Activated T-cell treated with anti-CD3 and anti-CD28 coated beads for 1 hour (primary cell): ENCODE measurements around the gene USP17L20.
A peak's percentile ranks its signal among the peaks of the same experiment; 100 is the strongest.
"Not testable (repeated sequence)": the region's sequence is repeated elsewhere in the genome, so short reads cannot be mapped to it uniquely, and the experiment has no call there.

ENCODE experiments used
- DNase-seq: peaks from one replicate; pipeline ENCODE4 v3.0.0-alpha.2; 2020; ENCODE audit warnings: low read depth

USP17L20 gene

DNA sequence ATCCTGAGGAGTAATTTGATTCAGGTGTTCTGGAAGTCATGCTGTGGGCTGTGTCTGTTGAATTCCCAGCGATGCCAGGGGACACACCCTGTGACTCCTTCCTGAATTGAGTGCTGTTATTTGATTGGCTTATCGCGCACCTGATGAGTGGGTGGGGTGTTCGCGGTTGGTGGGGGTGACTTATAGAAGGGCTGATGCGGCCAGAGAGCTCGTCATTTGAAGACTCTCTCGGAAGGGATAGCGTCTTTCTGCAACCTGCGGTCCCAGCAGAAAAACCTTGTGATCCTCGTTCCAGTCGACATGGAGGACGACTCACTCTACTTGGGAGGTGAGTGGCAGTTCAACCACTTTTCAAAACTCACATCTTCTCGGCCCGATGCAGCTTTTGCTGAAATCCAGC is at the start of gene USP17L20:
Gene USP17L20 (plus strand): TSS at position 301 of the 400 bp plus-strand sequence. CDS start 0 bp downstream, at position 301.
- not testable (repeated sequence) for DNase-seq

DNA sequence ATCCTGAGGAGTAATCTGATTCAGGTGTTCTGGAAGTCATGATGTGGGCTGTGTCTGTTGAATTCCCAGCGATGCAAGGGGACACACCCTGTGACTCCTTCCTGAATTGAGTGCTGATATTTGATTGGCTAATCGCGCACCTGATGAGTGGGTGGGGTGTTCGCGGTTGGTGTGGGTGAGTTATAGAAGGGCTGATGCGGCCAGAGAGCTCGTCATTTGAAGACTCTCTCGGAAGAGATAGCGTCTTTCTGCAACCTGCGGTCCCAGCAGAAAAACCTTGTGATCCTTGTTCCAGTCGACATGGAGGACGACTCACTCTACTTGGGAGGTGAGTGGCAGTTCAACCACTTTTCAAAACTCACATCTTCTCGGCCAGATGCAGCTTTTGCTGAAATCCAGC is 47.6 kb upstream of the USP17L20 start, which contains the start of gene USP17L10:
Gene USP17L10 (plus strand): TSS at position 301 of the 400 bp plus-strand sequence. CDS start 0 bp downstream, at position 301.
- not testable (repeated sequence) for DNase-seq

DNA sequence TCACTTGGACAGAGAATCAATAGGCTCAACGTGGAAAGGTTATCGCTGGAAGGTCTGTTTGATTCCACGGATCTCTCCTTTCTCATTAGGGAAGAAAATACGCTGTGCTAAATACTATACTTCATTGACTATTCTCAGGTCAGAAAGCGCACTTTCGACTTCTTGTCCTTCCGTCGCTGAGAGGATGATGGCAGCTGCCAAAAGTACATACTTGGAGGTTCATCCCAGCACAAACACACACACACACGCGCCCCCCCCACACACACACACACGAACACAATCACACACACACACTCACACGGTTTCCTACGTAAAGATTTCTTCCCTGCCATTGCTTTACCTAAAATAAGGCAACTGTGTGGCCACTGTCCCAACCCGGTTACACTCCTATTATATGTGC is 43.2 kb upstream of the USP17L20 start:
- not testable (repeated sequence) for DNase-seq

DNA sequence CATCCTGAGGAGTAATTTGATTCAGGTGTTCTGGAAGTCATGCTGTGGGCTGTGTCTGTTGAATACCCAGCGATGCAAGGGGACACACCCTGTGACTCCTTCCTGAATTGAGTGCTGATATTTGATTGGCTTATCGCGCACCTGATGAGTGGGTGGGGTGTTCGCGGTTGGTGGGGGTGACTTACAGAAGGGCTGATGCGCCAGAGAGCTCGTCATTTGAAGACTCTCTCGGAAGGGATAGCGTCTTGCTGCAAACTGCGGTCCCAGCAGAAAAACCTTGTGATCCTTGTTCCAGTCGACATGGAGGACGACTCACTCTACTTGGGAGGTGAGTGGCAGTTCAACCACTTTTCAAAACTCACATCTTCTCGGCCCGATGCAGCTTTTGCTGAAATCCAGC is 42.8 kb upstream of the USP17L20 start, which contains the start of gene USP17L11:
Gene USP17L11 (plus strand): TSS at position 301 of the 400 bp plus-strand sequence. CDS start 0 bp downstream, at position 301.
- not testable (repeated sequence) for DNase-seq

- DNase-seq = not testable (repeated sequence)
These were observed 38.1 kb upstream of the USP17L20 start, which contains the start of gene USP17L12 for GRCh38 chr4:9219852-9220251. Gene USP17L12, plus strand, starts transcription at chr4:9220152. Its CDS starts 0 bp downstream, at chr4:9220152.

- DNase-seq = not testable (repeated sequence)
These were observed 33.3 kb upstream of the USP17L20 start, which contains the start of gene USP17L13 for GRCh38 chr4:9224596-9224995. Gene USP17L13, plus strand, starts transcription at chr4:9224896. Its CDS starts 0 bp downstream, at chr4:9224896.

GRCh38 chr4:9230249-9230648 is 27.7 kb upstream of the USP17L20 start:
- not testable (repeated sequence) for DNase-seq

- not testable (repeated sequence) for DNase-seq
These were observed 23.8 kb upstream of the USP17L20 start, which contains the start of gene USP17L15 for GRCh38 chr4:9234085-9234484. Gene USP17L15, plus strand, starts transcription at chr4:9234385. Its CDS starts 0 bp downstream, at chr4:9234385.

DNA sequence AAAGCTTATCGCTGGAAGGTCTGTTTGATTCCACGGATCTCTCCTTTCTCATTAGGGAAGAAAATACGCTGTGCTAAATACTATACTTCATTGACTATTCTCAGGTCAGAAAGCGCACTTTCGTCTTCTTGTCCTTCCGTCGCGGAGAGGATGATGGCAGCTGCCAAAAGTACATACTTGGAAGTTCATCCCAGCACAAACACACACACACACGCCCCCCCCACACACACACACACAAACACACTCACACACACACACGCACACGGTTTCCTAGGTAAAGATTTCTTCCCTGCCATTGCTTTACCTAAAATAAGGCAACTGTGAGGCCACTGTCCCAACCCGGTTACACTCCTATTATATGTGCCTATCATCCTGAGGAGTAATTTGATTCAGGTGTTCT is 19.5 kb upstream of the USP17L20 start:
- not testable (repeated sequence) for DNase-seq

DNA sequence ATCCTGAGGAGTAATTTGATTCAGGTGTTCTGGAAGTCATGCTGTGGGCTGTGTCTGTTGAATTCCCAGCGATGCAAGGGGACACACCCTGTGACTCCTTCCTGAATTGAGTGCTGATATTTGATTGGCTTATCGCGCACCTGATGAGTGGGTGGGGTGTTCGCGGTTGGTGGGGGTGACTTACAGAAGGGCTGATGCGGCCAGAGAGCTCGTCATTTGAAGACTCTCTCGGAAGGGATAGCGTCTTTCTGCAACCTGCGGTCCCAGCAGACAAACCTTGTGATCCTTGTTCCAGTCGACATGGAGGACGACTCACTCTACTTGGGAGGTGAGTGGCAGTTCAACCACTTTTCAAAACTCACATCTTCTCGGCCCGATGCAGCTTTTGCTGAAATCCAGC is 14.3 kb upstream of the USP17L20 start, which contains the start of gene USP17L17:
Gene USP17L17 (plus strand): TSS at position 301 of the 400 bp plus-strand sequence. CDS start 0 bp downstream, at position 301.
- not testable (repeated sequence) for DNase-seq

DNA sequence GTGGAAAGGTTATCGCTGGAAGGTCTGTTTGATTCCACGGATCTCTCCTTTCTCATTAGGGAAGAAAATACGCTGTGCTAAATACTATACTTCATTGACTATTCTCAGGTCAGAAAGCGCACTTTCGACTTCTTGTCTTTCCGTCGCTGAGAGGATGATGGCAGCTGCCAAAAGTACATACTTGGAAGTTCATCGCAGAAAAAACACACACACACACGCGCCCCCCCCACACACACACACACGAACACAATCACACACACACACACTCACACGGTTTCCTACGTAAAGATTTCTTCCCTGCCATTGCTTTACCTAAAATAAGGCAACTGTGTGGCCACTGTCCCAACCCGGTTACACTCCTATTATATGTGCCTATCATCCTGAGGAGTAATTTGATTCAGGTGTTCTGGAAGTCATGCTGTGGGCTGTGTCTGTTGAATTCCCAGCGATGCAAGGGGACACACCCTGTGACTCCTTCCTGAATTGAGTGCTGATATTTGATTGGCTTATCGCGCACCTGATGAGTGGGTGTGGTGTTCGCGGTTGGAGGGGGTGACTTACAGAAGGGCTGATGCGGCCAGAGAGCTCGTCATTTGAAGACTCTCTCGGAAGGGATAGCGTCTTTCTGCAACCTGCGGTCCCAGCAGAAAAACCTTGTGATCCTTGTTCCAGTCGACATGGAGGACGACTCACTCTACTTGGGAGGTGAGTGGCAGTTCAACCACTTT is 9.8 kb upstream of the USP17L20 start, which contains the start of gene USP17L18:
Gene USP17L18 (plus strand): TSS at position 678 of the 728 bp plus-strand sequence. CDS start 0 bp downstream, at position 678.
- DNase-seq = not testable (repeated sequence)

DNA sequence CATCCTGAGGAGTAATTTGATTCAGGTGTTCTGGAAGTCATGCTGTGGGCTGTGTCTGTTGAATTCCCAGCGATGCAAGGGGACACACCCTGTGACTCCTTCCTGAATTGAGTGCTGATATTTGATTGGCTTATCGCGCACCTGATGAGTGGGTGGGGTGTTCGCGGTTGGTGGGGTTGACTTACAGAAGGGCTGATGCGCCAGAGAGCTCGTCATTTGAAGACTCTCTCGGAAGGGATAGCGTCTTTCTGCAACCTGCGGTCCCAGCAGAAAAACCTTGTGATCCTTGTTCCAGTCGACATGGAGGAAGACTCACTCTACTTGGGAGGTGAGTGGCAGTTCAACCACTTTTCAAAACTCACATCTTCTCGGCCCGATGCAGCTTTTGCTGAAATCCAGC is 4.8 kb upstream of the USP17L20 start, which contains the start of gene USP17L19:
Gene USP17L19 (plus strand): TSS at position 301 of the 400 bp plus-strand sequence. CDS start 0 bp downstream, at position 301.
- DNase-seq = not testable (repeated sequence)

- not testable (repeated sequence) for DNase-seq
These were observed 4.6 kb downstream of the USP17L20 start, which contains the start of gene USP17L21 for GRCh38 chr4:9262572-9262971. Gene USP17L21, plus strand, starts transcription at chr4:9262872. Its CDS starts 0 bp downstream, at chr4:9262872.

DNA sequence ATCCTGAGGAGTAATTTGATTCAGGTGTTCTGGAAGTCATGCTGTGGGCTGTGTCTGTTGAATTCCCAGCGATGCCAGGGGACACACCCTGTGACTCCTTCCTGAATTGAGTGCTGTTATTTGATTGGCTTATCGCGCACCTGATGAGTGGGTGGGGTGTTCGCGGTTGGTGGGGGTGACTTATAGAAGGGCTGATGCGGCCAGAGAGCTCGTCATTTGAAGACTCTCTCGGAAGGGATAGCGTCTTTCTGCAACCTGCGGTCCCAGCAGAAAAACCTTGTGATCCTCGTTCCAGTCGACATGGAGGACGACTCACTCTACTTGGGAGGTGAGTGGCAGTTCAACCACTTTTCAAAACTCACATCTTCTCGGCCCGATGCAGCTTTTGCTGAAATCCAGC is 9.4 kb downstream of the USP17L20 start, which contains the start of gene USP17L22:
Gene USP17L22 (plus strand): TSS at position 301 of the 400 bp plus-strand sequence. CDS start 0 bp downstream, at position 301.
- DNase-seq = not testable (repeated sequence)

- DNase-seq = peak; percentile 11
These were observed 13.8 kb downstream of the USP17L20 start for GRCh38 chr4:9271719-9272118.
